Esophagus squamous epithelium (tissue), 4 donors: ENCODE data around the gene ECHS1.

Experiments
- CTCF ChIP-seq, 6 experiments: fragments of 450-650 bp in 4 of 6; fragments of 200-600 bp in 2 of 6; sonication (generic) in 2 of 6; IDR thresholded peaks; one replicate each; pipeline ENCODE4 v1.5.1; 2016 to 2019; ENCODE audit warnings: antibody characterized with exemption in 6 of 6, mild to moderate bottlenecking in 4 of 6, moderate library complexity in 4 of 6
- POLR2A ChIP-seq, 4 donors: fragments of 450-650 bp; IDR thresholded peaks; one replicate each; pipeline ENCODE4 v1.6.1; 2017; ENCODE audit warnings: antibody characterized with exemption in 4 of 4, mild to moderate bottlenecking in 4 of 4, moderate library complexity in 3 of 4

DNA sequence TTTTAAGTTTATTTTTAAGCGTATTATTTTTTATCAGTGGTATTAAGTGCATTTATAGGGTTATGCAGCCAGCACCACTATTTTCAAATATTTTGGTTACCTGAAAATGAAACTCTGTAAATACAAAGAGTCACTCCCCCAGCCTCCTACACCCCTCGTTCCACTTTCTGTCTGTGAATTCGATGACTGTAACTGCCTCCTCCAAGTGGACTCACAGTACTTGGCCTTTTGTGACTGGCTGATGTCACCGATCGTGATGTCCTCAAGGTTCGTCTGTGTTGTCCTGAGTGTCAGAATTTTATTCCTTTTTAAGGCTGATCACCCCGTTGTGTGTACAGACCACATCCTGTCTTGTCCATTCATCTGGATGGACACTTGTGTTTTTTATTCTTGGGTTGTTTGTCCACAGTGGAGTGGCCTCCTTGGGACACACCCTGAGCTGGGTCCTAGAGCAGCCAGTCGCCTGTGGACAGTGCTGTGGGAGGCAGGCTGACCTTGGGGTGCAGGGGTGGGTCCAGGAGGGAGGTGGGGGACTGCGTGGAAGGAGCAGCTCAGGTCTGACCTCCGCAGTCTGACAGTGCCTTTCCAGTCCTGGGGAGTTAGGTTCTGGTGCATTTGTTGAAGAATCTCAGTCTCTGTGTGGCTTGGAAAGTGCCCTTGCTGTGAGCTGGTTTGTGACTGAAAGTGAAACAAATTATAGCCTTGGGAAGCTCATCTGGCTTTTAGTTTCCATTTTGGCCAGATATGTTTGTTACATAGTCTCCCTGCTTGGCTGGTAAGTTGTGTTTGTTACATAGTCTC lies 27.7 kb upstream of the ECHS1 start:
- TF ChIP-seq CTCF (IDR thresholded peaks at IDR 0.05) = no peak
- TF ChIP-seq POLR2A (IDR thresholded peaks at IDR 0.05) = peak in 1 of 4 donors; percentile 18
